ENCODE measurements around the gene DMRTC2.

The DMRTC2 gene

GRCh38 chr19:41837981-41838708 is 6.7 kb upstream of the DMRTC2 start:
- peaks cover 43% of the 10 kb centered on the region for H3K27me3 ChIP-seq (ENCODE audit: insufficient read depth, low read depth)
- no peak overlapping the region for H3K27ac ChIP-seq
- no peak overlapping the region for H3K9ac ChIP-seq
- H3K4me3 ChIP-seq (IDR thresholded peaks at IDR 0.05; ENCODE audit: insufficient read depth, low read depth, low read length) = no peak overlapping the region
- H2AFZ ChIP-seq (ENCODE audit: low read depth) = no peak overlapping the region
- H3K36me3 ChIP-seq (ENCODE audit: insufficient read depth) = no peaks in the 10 kb centered on the region
- TF ChIP-seq CTCF (conservative IDR thresholded peaks at IDR 0.05; ENCODE audit: low read depth, low read length) = no peak
- H3K79me2 ChIP-seq (ENCODE audit: insufficient read depth, low read depth) = no peaks in the 10 kb centered on the region
- no peaks in the 10 kb centered on the region for H4K20me1 ChIP-seq (ENCODE audit: insufficient read depth)
- no peaks in the 10 kb centered on the region for H3K4me1 ChIP-seq (ENCODE audit: low read depth, poor library complexity, severe bottlenecking)
- H3K4me2 ChIP-seq = no peak overlapping the region

GRCh38 chr19:41839211-41839610 is 5.6 kb upstream of the DMRTC2 start:
- H3K9ac ChIP-seq = no peak overlapping the region
- H3K27me3 ChIP-seq (ENCODE audit: insufficient read depth, low read depth) = peaks cover 48% of the 10 kb centered on the region
- no peak overlapping the region for H3K4me2 ChIP-seq
- TF ChIP-seq CTCF (conservative IDR thresholded peaks at IDR 0.05; ENCODE audit: low read depth, low read length) = no peak
- H3K36me3 ChIP-seq (ENCODE audit: insufficient read depth) = no peaks in the 10 kb centered on the region
- H2AFZ ChIP-seq (ENCODE audit: low read depth) = no peak overlapping the region
- no peak overlapping the region for H3K27ac ChIP-seq
- H3K4me1 ChIP-seq (ENCODE audit: low read depth, poor library complexity, severe bottlenecking) = no peaks in the 10 kb centered on the region
- no peaks in the 10 kb centered on the region for H4K20me1 ChIP-seq (ENCODE audit: insufficient read depth)
- H3K4me3 ChIP-seq (IDR thresholded peaks at IDR 0.05; ENCODE audit: insufficient read depth, low read depth, low read length) = no peak overlapping the region
- H3K79me2 ChIP-seq (ENCODE audit: insufficient read depth, low read depth) = no peaks in the 10 kb centered on the region

- no peak overlapping the region for H3K9ac ChIP-seq
- H3K4me2 ChIP-seq = no peak overlapping the region
- no peaks in the 10 kb centered on the region for H3K4me1 ChIP-seq (ENCODE audit: low read depth, poor library complexity, severe bottlenecking)
- no peak overlapping the region for H3K27ac ChIP-seq
- H3K36me3 ChIP-seq (ENCODE audit: insufficient read depth) = no peaks in the 10 kb centered on the region
- H2AFZ ChIP-seq (ENCODE audit: low read depth) = no peak overlapping the region
- no peaks in the 10 kb centered on the region for H4K20me1 ChIP-seq (ENCODE audit: insufficient read depth)
- H3K4me3 ChIP-seq (IDR thresholded peaks at IDR 0.05; ENCODE audit: insufficient read depth, low read depth, low read length) = no peak overlapping the region
- TF ChIP-seq CTCF (conservative IDR thresholded peaks at IDR 0.05; ENCODE audit: low read depth, low read length) = no peak
- peaks cover 50% of the 10 kb centered on the region for H3K27me3 ChIP-seq (ENCODE audit: insufficient read depth, low read depth)
- H3K79me2 ChIP-seq (ENCODE audit: insufficient read depth, low read depth) = no peaks in the 10 kb centered on the region
These were observed 1.5 kb upstream of the DMRTC2 start for GRCh38 chr19:41843371-41843770.

DNA sequence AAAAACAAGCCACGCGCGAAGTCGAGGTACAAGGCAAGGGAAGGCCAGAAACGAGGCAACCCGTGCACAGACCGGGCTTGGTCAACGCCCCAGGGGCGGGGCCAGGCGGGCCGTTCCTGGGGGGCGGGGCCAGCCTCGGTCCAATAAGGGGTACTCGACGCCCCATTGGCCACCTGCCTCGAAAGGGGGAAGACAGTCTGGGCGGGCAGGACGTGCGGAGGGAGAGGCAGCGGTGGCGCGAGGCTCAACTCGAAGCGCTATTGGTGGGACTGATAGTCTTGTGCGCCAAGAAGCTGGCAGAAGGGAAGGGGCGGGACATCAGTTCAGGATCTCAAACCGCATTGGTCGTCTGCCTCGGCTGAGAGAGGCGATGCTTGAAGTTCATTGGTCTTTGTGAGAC is 241 bp upstream of the DMRTC2 start, which contains the start of gene LYPD4:
Gene LYPD4, minus strand, starts transcription at position 83 of the 400 bp plus-strand sequence. CDS start 5,398 bp downstream, outside the sequence.
- no peaks in the 10 kb centered on the region for H3K79me2 ChIP-seq (ENCODE audit: insufficient read depth, low read depth)
- no peaks in the 10 kb centered on the region for H3K4me1 ChIP-seq (ENCODE audit: low read depth, poor library complexity, severe bottlenecking)
- H3K9ac ChIP-seq = no peak within 1 kb of the TSS
- H3K4me2 ChIP-seq = no peak within 1 kb of the TSS
- H3K27ac ChIP-seq = no peak within 1 kb of the TSS
- H2AFZ ChIP-seq (ENCODE audit: low read depth) = no peak within 1 kb of the TSS
- H4K20me1 ChIP-seq (ENCODE audit: insufficient read depth) = no peaks in the 10 kb centered on the region
- H3K36me3 ChIP-seq (ENCODE audit: insufficient read depth) = no peaks in the 10 kb centered on the region
- no peak within 1 kb of the TSS for H3K4me3 ChIP-seq (IDR thresholded peaks at IDR 0.05; ENCODE audit: insufficient read depth, low read depth, low read length)
- no peak for TF ChIP-seq CTCF (conservative IDR thresholded peaks at IDR 0.05; ENCODE audit: low read depth, low read length)
- H3K27me3 ChIP-seq (ENCODE audit: insufficient read depth, low read depth) = peaks cover 60% of the 10 kb centered on the region

Measured in KMS-11 (cell line).